Neural cell (in vitro differentiated cells): Measurements from ENCODE around the gene NPAS3. TPM values are rescaled to one million over a fixed set of nuclear protein-coding genes. Genes with fewer than 3 reads are reported as not detected.

ENCODE experiments used
- H2AFZ ChIP-seq: fragments of 200-600, 300-800 bp; sonication (generic), shearing (Covaris generic); 2 replicates; pipeline ENCODE4 v1.6.0; 2014; ENCODE audit warnings: low read depth, mild to moderate bottlenecking, antibody characterized with exemption, low read length, moderate library complexity
- H3F3A ChIP-seq: fragments of 200-600 bp; shearing (Covaris generic); 2 replicates; pipeline ENCODE4 v1.6.1; 2016; ENCODE audit warnings: mild to moderate bottlenecking, moderate library complexity, mixed read lengths, antibody characterized with exemption, low read length; ENCODE audit not compliant: insufficient read depth, poor library complexity, severe bottlenecking
- H3K27ac ChIP-seq: fragments of 200-600, 300-800 bp; sonication (generic), shearing (Covaris generic); 2 replicates; pipeline ENCODE4 v1.5.1; 2014; ENCODE audit warnings: mild to moderate bottlenecking, low read length, moderate library complexity
- H3K27me3 ChIP-seq: fragments of 300-800, 200-600 bp; sonication (generic), shearing (Covaris generic); 2 replicates; pipeline ENCODE4 v1.6.0; 2014; ENCODE audit warnings: mild to moderate bottlenecking, low read depth, low read length, moderate library complexity; ENCODE audit not compliant: insufficient read depth
- H3K36me3 ChIP-seq: fragments of 300-800, 200-600 bp; sonication (generic), shearing (Covaris generic); 2 replicates; pipeline ENCODE4 v1.5.1; 2014; ENCODE audit warnings: mild to moderate bottlenecking, antibody characterized with exemption, low read length, moderate library complexity; ENCODE audit not compliant: insufficient read depth
- H3K4me2 ChIP-seq: fragments of 300-800, 200-600 bp; sonication (generic), shearing (Covaris generic); 2 replicates; pipeline ENCODE4 v1.6.0; 2014; ENCODE audit warnings: mild to moderate bottlenecking, low read length
- H3K4me3 ChIP-seq: fragments of 300-800, 200-600 bp; sonication (generic), shearing (Covaris generic); 2 replicates; pipeline ENCODE4 v1.5.1; 2014; ENCODE audit warnings: mild to moderate bottlenecking, low read length, moderate library complexity
- H3K79me2 ChIP-seq: fragments of 200-600 bp; shearing (Covaris generic); replicated peaks from 2 replicates; pipeline ENCODE4 v1.6.0; 2014; ENCODE audit warnings: mild to moderate bottlenecking, low read length, moderate library complexity; ENCODE audit not compliant: insufficient read depth
- H3K9ac ChIP-seq: fragments of 300-800, 200-600 bp; sonication (generic), shearing (Covaris generic); 2 replicates; pipeline ENCODE4 v1.6.1; 2016; ENCODE audit warnings: mild to moderate bottlenecking, low read length, mixed read lengths
- H3K9me2 ChIP-seq: fragments of 200-600 bp; shearing (Covaris generic); 2 replicates; pipeline ENCODE4 v1.6.1; 2016; ENCODE audit warnings: mild to moderate bottlenecking, low read length, mixed read lengths; ENCODE audit not compliant: insufficient read depth
- H3K9me3 ChIP-seq: fragments of 200-600, 300-800 bp; sonication (generic), shearing (Covaris generic); 2 replicates; pipeline ENCODE4 v1.6.1; 2016; ENCODE audit warnings: mild to moderate bottlenecking, mixed run types, low read length, moderate library complexity, mixed read lengths
- H4K20me1 ChIP-seq: fragments of 200-600 bp; shearing (Covaris generic); 2 replicates; pipeline ENCODE4 v1.6.1; 2016; ENCODE audit warnings: mild to moderate bottlenecking, mixed run types; ENCODE audit not compliant: insufficient read depth
- EP300 ChIP-seq: fragments of 450-650 bp; conservative IDR thresholded peaks from 2 replicates; pipeline ENCODE4 v1.6.1; 2014; ENCODE audit warnings: antibody characterized with exemption, mild to moderate bottlenecking, moderate library complexity; ENCODE audit not compliant: poor library complexity, severe bottlenecking
- EZH2 ChIP-seq: fragments of 200-600, 300-800 bp; shearing (Covaris generic), sonication (generic); IDR thresholded peaks from 2 replicates; pipeline ENCODE4 v1.6.1; 2014; ENCODE audit warnings: antibody characterized with exemption, low read length, borderline replicate concordance, mild to moderate bottlenecking; ENCODE audit not compliant: insufficient read depth, poor library complexity, severe bottlenecking
- MXI1 ChIP-seq: fragments of 450-650 bp; conservative IDR thresholded peaks from 2 replicates; pipeline ENCODE4 v1.6.1; 2014; ENCODE audit warnings: antibody characterized with exemption, mild to moderate bottlenecking; ENCODE audit not compliant: poor library complexity, severe bottlenecking
- POLR2AphosphoS5 ChIP-seq: IDR thresholded peaks from 2 replicates; pipeline ENCODE4 v1.6.1; 2012
- RAD21 ChIP-seq: fragments of 450-650 bp; conservative IDR thresholded peaks from 2 replicates; pipeline ENCODE4 v1.6.1; 2014; ENCODE audit warnings: antibody characterized with exemption, mild to moderate bottlenecking, moderate library complexity
- TAF1 ChIP-seq: IDR thresholded peaks from 2 replicates; pipeline ENCODE4 v1.6.1; 2012; ENCODE audit warnings: low read depth
- polyA plus RNA-seq: library from polyadenylated mRNA; depleted of rRNA; stranded (reverse); fragments of >200 nt; gene quantifications from 2 replicates; pipeline ENCODE4 v1.2.3, GENCODE V29; 2014
- TF ChIP-seq, protein P1 (sequence below): IDR thresholded peaks from 2 replicates; pipeline ENCODE4 v1.6.1; 2012; ENCODE audit warnings: borderline replicate concordance
- TF ChIP-seq, protein P2 (sequence below): fragments of 450-650 bp; IDR thresholded peaks from 2 replicates; pipeline ENCODE4 v1.5.1; 2014; ENCODE audit warnings: antibody characterized with exemption, mild to moderate bottlenecking, moderate library complexity; ENCODE audit not compliant: poor library complexity, severe bottlenecking

NPAS3 gene
- polyA plus RNA-seq, 1 donor from 2014 or later = 1.3 TPM

DNA sequence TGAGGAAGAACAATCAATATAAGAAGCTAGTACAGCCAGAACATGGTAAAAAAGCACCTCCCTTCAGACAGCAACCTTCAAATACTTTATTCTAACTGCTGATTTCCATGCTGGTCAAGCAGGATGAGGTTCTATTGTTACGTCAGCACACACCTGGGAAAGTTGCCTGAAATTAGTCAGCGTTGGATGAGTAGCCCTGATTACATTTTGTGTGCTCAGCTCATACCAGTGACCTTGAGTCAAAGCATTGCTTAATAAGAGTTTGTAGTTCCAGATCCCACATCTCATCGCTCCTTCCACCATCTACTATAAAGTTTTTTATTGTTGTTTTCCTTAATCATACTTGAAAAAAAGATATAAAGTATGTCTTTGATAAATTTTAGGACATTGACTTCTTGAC lies 650.7 kb downstream of the NPAS3 start:
- Histone ChIP-seq H3K4me2 (no peak overlapping the region), H3K27me3 (no peaks in the 10 kb centered on the region), H3K79me2 (no peaks in the 10 kb centered on the region), H3F3A (no peaks in the 10 kb centered on the region), H3K4me3 (no peak overlapping the region), H3K36me3 (no peaks in the 10 kb centered on the region), H3K9me2 (no peaks in the 10 kb centered on the region), H3K9ac (no peak overlapping the region), H2AFZ (no peak overlapping the region), H3K27ac (no peak overlapping the region), H4K20me1 (no peaks in the 10 kb centered on the region), H3K9me3 (no peaks in the 10 kb centered on the region)
- TF ChIP-seq MXI1 (no peak), EP300 (no peak), TAF1 (no peak), EZH2 (no peak), POLR2AphosphoS5 (no peak)
- TF ChIP-seq, protein P1, sequence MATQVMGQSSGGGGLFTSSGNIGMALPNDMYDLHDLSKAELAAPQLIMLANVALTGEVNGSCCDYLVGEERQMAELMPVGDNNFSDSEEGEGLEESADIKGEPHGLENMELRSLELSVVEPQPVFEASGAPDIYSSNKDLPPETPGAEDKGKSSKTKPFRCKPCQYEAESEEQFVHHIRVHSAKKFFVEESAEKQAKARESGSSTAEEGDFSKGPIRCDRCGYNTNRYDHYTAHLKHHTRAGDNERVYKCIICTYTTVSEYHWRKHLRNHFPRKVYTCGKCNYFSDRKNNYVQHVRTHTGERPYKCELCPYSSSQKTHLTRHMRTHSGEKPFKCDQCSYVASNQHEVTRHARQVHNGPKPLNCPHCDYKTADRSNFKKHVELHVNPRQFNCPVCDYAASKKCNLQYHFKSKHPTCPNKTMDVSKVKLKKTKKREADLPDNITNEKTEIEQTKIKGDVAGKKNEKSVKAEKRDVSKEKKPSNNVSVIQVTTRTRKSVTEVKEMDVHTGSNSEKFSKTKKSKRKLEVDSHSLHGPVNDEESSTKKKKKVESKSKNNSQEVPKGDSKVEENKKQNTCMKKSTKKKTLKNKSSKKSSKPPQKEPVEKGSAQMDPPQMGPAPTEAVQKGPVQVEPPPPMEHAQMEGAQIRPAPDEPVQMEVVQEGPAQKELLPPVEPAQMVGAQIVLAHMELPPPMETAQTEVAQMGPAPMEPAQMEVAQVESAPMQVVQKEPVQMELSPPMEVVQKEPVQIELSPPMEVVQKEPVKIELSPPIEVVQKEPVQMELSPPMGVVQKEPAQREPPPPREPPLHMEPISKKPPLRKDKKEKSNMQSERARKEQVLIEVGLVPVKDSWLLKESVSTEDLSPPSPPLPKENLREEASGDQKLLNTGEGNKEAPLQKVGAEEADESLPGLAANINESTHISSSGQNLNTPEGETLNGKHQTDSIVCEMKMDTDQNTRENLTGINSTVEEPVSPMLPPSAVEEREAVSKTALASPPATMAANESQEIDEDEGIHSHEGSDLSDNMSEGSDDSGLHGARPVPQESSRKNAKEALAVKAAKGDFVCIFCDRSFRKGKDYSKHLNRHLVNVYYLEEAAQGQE = no peak
- TF ChIP-seq, protein P2, sequence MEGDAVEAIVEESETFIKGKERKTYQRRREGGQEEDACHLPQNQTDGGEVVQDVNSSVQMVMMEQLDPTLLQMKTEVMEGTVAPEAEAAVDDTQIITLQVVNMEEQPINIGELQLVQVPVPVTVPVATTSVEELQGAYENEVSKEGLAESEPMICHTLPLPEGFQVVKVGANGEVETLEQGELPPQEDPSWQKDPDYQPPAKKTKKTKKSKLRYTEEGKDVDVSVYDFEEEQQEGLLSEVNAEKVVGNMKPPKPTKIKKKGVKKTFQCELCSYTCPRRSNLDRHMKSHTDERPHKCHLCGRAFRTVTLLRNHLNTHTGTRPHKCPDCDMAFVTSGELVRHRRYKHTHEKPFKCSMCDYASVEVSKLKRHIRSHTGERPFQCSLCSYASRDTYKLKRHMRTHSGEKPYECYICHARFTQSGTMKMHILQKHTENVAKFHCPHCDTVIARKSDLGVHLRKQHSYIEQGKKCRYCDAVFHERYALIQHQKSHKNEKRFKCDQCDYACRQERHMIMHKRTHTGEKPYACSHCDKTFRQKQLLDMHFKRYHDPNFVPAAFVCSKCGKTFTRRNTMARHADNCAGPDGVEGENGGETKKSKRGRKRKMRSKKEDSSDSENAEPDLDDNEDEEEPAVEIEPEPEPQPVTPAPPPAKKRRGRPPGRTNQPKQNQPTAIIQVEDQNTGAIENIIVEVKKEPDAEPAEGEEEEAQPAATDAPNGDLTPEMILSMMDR = no peak

DNA sequence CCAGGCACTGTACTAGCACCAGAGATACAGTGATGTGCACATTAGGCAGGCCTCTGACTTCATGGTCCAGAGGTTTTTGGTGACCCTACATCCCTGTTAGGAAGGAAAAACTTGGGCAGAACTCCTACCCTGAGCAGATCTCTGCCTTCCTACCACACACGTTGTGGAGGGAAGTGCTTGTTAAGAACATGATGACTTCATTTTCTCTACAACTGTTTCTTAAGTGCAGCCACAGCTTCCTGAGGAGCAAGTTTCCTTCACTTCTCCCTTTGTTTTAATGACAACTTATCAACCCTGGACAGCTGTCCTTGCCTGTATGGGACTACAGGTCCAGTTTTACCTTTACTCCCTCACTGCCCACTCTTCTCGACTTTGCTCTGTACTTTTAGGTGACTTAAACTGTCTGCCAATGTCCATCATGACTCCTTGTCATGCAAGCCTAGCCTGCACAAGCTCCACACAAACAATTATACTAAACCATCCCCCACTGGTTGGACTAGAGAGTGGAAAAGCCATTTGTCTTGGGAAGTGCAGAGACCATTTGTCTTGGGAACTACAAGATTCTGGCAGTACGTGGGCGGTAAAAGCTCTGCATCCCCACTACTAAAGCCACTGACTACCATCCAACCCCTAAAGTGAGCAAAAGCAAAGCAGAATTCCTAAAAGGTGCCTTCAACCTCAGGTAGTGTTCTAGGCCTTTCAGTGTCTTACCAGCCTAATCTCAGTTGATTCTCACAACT lies 652.4 kb downstream of the NPAS3 start:
- no peaks in the 10 kb centered on the region for H3K27me3 ChIP-seq
- H3K9me2 ChIP-seq = no peaks in the 10 kb centered on the region
- no peaks in the 10 kb centered on the region for H3K9me3 ChIP-seq
- H3K9ac ChIP-seq = no peak overlapping the region
- H3K4me2 ChIP-seq = no peak overlapping the region
- H3K36me3 ChIP-seq = no peaks in the 10 kb centered on the region
- no peaks in the 10 kb centered on the region for H3F3A ChIP-seq
- H2AFZ ChIP-seq = no peak overlapping the region
- H3K79me2 ChIP-seq = no peaks in the 10 kb centered on the region
- no peaks in the 10 kb centered on the region for H4K20me1 ChIP-seq
- no peak for TF ChIP-seq POLR2AphosphoS5
- TF ChIP-seq EZH2 = no peak
- TF ChIP-seq RAD21 = no peak
- H3K27ac ChIP-seq = no peak overlapping the region
- H3K4me3 ChIP-seq = no peak overlapping the region
